Neural progenitor cell (in vitro differentiated cells): Measurements from ENCODE around the gene DDX10.

ENCODE experiments used
- EZH2 ChIP-seq: fragments of 200-600 bp; sonication (generic); IDR thresholded peaks from 2 replicates; pipeline ENCODE4 v1.6.1; 2017; ENCODE audit warnings: antibody characterized with exemption, mild to moderate bottlenecking, moderate library complexity
- EZH2phosphoT487 ChIP-seq: fragments of 200-600 bp; sonication (generic); IDR thresholded peaks from 2 replicates; pipeline ENCODE4 v1.6.1; 2017; ENCODE audit warnings: antibody characterized with exemption
- TF ChIP-seq, protein P1 (sequence below): fragments of 200-600 bp; sonication (generic); IDR thresholded peaks from 2 replicates; pipeline ENCODE4 v1.5.1; 2017; ENCODE audit warnings: antibody characterized with exemption, mild to moderate bottlenecking

DNA sequence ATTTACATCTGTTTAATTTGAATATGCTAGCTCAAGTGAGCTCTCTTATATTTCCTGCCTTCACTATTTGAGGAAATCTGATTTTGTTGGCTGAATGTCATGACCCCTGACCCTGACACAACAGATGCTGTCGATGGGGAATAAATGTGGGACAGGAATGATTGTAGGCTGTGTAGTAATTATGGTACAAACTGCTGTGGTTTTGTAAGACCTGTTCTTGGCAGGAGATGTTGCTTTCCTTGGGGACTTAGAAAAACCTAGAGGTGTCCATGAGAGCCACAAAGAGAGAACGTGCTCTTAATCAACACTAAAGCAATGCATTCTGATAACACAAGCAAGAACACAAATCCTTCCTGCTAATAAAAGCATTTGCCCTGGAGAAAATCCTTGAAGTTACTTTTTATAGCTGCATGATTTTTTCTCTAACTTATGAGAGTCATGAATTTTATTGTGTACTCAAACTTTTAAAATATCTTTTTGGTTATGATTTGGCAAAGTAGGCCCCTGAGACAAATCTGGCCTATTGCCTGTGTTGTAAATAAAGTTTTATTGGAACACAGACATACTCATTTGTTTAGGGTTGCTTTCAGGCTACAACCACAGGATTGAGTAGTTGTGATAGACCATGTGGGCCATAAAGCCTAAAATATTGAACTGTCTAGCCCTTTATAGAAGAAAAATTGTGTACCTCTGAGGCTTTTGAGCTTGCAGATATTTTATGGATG, 90.2 kb downstream of the DDX10 start:
- TF ChIP-seq EZH2phosphoT487 (no peak), EZH2 (no peak)
- TF ChIP-seq, protein P1, sequence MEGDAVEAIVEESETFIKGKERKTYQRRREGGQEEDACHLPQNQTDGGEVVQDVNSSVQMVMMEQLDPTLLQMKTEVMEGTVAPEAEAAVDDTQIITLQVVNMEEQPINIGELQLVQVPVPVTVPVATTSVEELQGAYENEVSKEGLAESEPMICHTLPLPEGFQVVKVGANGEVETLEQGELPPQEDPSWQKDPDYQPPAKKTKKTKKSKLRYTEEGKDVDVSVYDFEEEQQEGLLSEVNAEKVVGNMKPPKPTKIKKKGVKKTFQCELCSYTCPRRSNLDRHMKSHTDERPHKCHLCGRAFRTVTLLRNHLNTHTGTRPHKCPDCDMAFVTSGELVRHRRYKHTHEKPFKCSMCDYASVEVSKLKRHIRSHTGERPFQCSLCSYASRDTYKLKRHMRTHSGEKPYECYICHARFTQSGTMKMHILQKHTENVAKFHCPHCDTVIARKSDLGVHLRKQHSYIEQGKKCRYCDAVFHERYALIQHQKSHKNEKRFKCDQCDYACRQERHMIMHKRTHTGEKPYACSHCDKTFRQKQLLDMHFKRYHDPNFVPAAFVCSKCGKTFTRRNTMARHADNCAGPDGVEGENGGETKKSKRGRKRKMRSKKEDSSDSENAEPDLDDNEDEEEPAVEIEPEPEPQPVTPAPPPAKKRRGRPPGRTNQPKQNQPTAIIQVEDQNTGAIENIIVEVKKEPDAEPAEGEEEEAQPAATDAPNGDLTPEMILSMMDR, result no peak
